Esophagus squamous epithelium (tissue), 5 donors: ENCODE measurements around the gene MYOD1. TPM values are rescaled to one million over a fixed set of nuclear protein-coding genes. Genes with fewer than 3 reads are reported as not detected.

ENCODE experiments used
- DNase-seq: peaks from one replicate; lab custom pipeline; 2025; lab: John Stamatoyannopoulos, UW
- H3K27ac ChIP-seq, 4 donors: fragments of 200-600 bp; sonication (generic); one replicate each; pipeline ENCODE4 v1.5.1; 2016 to 2019; ENCODE audit warnings: mild to moderate bottlenecking in 1 of 4
- H3K27me3 ChIP-seq, 4 donors: fragments of 200-600 bp; sonication (generic); 1 replicate in 3 of 4; 2 replicates in 1 of 4; pipeline versions ENCODE4 v1.5.1 to v1.6.0; 2017 to 2021; ENCODE audit warnings: antibody characterized with exemption in 1 of 4
- H3K36me3 ChIP-seq, 3 donors: fragments of 200-600 bp; sonication (generic); one replicate each; pipeline ENCODE4 v1.5.1; 2016 to 2019
- H3K4me1 ChIP-seq, 3 donors: fragments of 200-600 bp; sonication (generic); one replicate each; pipeline ENCODE4 v1.5.1; 2017 to 2019
- H3K4me3 ChIP-seq, 4 donors: fragments of 200-600 bp; sonication (generic); 1 replicate in 3 of 4; 2 replicates in 1 of 4; pipeline ENCODE4 v1.5.1; 2016 to 2019; ENCODE audit warnings: mild to moderate bottlenecking in 2 of 4, moderate library complexity in 1 of 4
- H3K9me3 ChIP-seq, 3 donors: fragments of 200-600 bp; sonication (generic); one replicate each; pipeline ENCODE4 v1.5.1; 2016 to 2019
- POLR2A ChIP-seq, 4 donors: fragments of 450-650 bp; IDR thresholded peaks; one replicate each; pipeline ENCODE4 v1.6.1; 2017; ENCODE audit warnings: antibody characterized with exemption in 4 of 4, mild to moderate bottlenecking in 4 of 4, moderate library complexity in 3 of 4
- WGBS, 2 donors: methylation state at CpG; one replicate each; pipeline ENCODE4 v1.1.5; 2018; 5-methylcytosine and 5-hydroxymethylcytosine counted together
- intact Hi-C: fragments of 100-400 bp; cut with DNase I; formaldehyde crosslinking; loops from one replicate; pipeline ENCODE4 v1.15.0; 2022
- total RNA-seq, 4 donors: library from RNA; depleted of rRNA; stranded (reverse); fragments of >200 nt; gene quantifications; one replicate each; pipeline ENCODE4 v1.1.0, GENCODE V29; 2016
- TF ChIP-seq, protein P1 (sequence below), 6 experiments: fragments of 450-650 bp in 4 of 6; fragments of 200-600 bp in 2 of 6; sonication (generic) in 2 of 6; IDR thresholded peaks; one replicate each; pipeline ENCODE4 v1.5.1; 2016 to 2019; ENCODE audit warnings: antibody characterized with exemption in 6 of 6, mild to moderate bottlenecking in 4 of 6, moderate library complexity in 4 of 6
- donor health status: DM: yes; HTN: yes; CAD: no.

Gene MYOD1
- total RNA-seq, 4 donors from 2014 or later: not detected

DNA sequence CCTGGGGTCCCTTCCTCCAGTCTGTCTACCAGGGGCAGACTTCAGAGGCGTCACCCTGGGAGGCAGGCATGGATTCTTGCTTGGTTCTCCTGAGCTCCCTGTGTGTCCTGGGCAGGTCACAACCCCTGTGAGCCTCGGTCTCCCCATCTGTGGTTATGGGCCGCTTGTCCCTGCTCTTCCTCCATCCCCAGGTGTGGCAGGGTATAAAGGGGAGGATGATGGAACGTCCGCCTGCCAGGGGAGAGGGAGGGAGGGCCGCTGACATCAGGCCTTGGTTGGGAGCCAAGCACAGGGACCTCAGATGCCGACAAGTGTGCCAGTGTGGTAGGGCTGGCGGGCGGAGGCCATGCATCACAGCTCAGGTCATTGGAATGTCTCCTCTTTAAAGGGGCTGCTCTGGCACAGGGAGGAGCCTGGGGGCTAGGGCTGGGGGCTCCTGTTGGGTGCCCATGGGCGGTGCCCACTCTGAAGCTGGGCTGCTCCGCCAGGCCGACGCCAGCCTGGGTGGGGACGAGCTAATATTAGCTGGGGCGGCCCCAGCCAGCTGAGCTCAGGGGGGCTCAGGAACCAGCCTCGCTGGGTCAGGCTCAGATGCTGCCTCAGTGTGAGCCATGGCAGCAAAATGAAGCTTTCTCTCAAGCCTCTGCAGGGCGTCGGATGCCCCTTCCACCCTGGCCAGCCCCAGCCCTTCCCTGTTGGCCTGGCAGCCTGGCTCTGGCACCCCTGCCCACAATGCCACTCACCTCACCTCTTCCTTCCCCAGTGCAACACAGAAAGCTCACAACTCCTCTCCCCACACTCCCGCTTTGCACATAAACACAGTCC, 28.0 kb downstream of the MYOD1 start:
- peaks cover 0 to 7% (median 0%) of the 10 kb centered on the region in 3 donors for H3K4me1 ChIP-seq
- DNase-seq: no peak
- TF ChIP-seq, protein P1, sequence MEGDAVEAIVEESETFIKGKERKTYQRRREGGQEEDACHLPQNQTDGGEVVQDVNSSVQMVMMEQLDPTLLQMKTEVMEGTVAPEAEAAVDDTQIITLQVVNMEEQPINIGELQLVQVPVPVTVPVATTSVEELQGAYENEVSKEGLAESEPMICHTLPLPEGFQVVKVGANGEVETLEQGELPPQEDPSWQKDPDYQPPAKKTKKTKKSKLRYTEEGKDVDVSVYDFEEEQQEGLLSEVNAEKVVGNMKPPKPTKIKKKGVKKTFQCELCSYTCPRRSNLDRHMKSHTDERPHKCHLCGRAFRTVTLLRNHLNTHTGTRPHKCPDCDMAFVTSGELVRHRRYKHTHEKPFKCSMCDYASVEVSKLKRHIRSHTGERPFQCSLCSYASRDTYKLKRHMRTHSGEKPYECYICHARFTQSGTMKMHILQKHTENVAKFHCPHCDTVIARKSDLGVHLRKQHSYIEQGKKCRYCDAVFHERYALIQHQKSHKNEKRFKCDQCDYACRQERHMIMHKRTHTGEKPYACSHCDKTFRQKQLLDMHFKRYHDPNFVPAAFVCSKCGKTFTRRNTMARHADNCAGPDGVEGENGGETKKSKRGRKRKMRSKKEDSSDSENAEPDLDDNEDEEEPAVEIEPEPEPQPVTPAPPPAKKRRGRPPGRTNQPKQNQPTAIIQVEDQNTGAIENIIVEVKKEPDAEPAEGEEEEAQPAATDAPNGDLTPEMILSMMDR (IDR thresholded peaks at IDR 0.05): no peak
- TF ChIP-seq POLR2A (IDR thresholded peaks at IDR 0.05): no peak
- H3K27ac ChIP-seq: no peak overlapping the region
- H3K4me3 ChIP-seq: no peak overlapping the region
- no peaks in the 10 kb centered on the region for H3K36me3 ChIP-seq
- 69 to 92% methylated on average over 2 to 3 of the region's 19 CpGs for WGBS, 2 donors
- H3K9me3 ChIP-seq: no peaks in the 10 kb centered on the region
- intact Hi-C loops: no loop called here
- peaks cover 0 to 16% (median 0%) of the 10 kb centered on the region in 4 donors for H3K27me3 ChIP-seq

DNA sequence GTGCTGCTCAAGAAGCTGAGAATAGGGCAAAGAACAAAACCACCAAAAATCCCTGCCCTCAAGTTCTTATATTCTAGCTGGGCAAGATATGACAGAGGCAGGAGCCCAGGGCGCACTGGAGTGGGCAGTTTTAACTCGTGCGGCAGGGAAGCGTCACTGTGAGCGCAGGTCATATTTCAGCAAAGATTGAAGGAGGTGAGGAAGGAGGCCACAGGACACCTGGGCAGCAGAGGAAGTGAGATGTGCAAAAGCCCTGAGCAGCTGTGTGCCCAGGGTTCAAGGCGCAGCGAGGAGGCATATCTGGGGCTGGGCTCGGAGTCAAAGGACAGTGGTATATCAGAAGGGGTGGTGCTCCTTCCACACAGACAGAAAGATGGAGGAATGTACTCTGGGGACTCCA, 28.7 kb downstream of the MYOD1 start:
- WGBS, 2 donors: 78 to 89% methylated on average over 7 to 8 of the region's 8 CpGs

DNA sequence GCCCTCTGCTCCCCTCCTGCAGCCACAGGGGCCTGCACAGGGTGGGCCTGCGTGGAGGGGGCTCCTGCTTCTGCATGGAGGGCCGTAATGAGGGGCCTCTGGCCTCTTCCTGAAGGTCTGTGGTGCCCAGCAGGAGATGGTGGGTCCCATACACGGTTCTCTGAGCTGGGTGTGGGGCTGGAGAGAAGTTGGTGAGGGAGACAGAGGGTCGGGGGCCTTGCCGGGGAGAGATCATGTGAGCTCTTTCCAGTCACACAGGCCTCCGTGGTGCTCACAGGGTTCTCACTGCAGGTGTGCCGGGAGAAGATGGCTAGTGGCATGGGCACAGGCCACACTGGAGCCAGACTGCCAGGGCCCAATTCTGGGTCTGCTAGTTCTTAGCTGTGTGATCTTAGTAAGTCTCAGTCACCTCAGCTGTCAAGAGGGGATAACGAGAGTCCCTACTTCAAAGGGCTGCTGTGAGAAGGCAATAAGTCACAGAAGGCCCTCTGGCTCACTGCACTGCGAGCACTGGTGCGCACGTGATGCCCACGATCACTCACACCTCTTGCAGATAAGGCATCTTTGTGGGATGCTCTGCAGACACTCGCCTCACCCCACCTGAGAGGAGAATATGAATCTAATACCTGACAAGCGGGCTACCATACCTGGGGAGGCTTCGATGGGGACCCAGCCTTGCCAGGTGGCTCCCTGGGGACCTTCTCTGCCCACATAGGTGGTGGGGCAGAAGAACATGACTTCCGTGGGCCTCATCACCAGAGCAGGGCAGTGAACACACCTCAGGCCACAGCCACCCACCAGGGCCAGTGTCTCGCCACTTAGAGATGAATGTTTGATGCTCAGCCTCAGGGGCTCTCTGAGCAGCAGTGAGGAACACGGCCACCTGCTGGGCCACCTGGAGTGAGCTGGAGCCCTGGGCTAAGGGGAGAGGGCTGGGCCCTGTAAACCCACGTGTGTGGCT, 29.7 kb downstream of the MYOD1 start:
- no peak for TF ChIP-seq POLR2A (IDR thresholded peaks at IDR 0.05)
- TF ChIP-seq, protein P1 (IDR thresholded peaks at IDR 0.05): no peak
- H3K27ac ChIP-seq: no peak overlapping the region
- no peak for DNase-seq
- H3K9me3 ChIP-seq: no peaks in the 10 kb centered on the region
- peaks cover 0 to 5% (median 0%) of the 10 kb centered on the region in 3 donors for H3K4me1 ChIP-seq
- peaks cover 0 to 25% (median 0%) of the 10 kb centered on the region in 4 donors for H3K27me3 ChIP-seq
- no peaks in the 10 kb centered on the region for H3K36me3 ChIP-seq
- no peak overlapping the region for H3K4me3 ChIP-seq
- WGBS, 2 donors: 78 to 80% methylated on average over 6 to 7 of the region's 19 CpGs
- intact Hi-C loops: no loop called here

More for the DNA sequence above, 28.7 kb downstream of the MYOD1 start:
- intact Hi-C loops: no loop called here
- Histone ChIP-seq H3K27me3 (peaks cover 0 to 16% (median 0%) of the 10 kb centered on the region in 4 donors), H3K4me1 (peaks cover 0 to 7% (median 0%) of the 10 kb centered on the region in 3 donors), H3K27ac (no peak overlapping the region), H3K36me3 (no peaks in the 10 kb centered on the region), H3K4me3 (no peak overlapping the region), H3K9me3 (no peaks in the 10 kb centered on the region)
- no peak for DNase-seq
- TF ChIP-seq, protein P1 (IDR thresholded peaks at IDR 0.05): no peak
- TF ChIP-seq POLR2A (IDR thresholded peaks at IDR 0.05): no peak

DNA sequence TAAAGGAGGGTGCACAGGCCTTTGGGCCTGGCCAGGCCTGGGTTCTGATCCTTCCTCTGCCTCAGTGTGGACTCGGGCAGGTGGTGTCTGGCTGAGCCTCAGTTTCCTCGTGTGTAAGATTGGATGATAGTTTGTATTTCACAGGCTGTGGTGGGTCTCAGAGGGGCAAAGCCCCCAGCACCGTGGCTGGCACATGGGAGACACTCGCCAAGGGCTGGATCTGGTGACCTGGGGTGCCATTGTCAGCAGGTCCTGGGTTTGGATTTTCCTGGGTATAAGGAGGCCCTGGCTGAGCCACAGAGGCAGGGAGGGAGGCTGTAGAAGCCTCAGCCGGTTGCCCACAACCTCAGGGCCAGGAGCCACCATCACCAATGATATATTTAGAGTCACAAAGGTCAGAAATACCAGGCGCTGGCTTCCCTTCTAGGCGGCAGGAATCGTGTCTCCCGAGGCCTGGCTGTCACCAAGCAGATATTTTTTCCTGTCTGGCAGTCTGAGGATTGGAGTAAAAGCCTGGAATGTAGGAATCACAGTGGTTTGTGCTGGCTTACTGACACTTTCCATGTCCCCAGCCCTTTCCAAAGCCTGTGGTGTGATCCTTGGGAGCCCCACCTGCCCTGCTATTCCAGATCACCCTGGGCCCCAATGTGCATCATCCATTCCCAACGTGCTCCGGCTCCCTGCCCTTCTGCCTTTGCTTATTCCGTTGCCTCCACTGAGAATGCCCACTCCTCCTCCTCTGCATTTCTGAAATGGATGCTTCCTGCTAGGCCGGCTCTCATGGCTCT, 30.8 kb downstream of the MYOD1 start:
- intact Hi-C loops: no loop called here
- DNase-seq: no peak
- TF ChIP-seq, protein P1 (IDR thresholded peaks at IDR 0.05): no peak
- H3K27ac ChIP-seq: no peak overlapping the region
- no peaks in the 10 kb centered on the region for H3K9me3 ChIP-seq
- WGBS, 2 donors: 55 to 70% methylated on average over 12 to 13 of the region's 13 CpGs
- peaks cover 0 to 25% (median 0%) of the 10 kb centered on the region in 4 donors for H3K27me3 ChIP-seq
- no peaks in the 10 kb centered on the region for H3K36me3 ChIP-seq
- no peak overlapping the region for H3K4me3 ChIP-seq
- no peaks in the 10 kb centered on the region for H3K4me1 ChIP-seq
